Adrenal gland (tissue), 5 donors: ENCODE measurements around the gene BAG5.

Source experiments
- CTCF ChIP-seq, 6 experiments: fragments of 450-650 bp in 4 of 6; fragments of 200-600 bp in 2 of 6; sonication (generic) in 1 of 6; IDR thresholded peaks; 1 replicate in 5 of 6; 2 replicates in 1 of 6; pipeline versions ENCODE4 v1.5.1 to v1.8.0; 2016 to 2021; ENCODE audit warnings: antibody characterized with exemption in 6 of 6, mild to moderate bottlenecking in 2 of 6, moderate library complexity in 1 of 6
- POLR2A ChIP-seq, 2 donors: fragments of 450-650 bp; IDR thresholded peaks; one replicate each; pipeline ENCODE4 v1.6.1; 2017; ENCODE audit warnings: antibody characterized with exemption in 2 of 2, mild to moderate bottlenecking in 2 of 2, moderate library complexity in 1 of 2
- donor health status: DM: no; HTN: no; CAD: no.

- TF ChIP-seq CTCF (IDR thresholded peaks at IDR 0.05) (no peak), POLR2A (IDR thresholded peaks at IDR 0.05) (no peak)
Observed at GRCh38 chr14:103537175-103537990, 25.1 kb downstream of the BAG5 start.
